ENCODE results near the gene HBP1.

DNA sequence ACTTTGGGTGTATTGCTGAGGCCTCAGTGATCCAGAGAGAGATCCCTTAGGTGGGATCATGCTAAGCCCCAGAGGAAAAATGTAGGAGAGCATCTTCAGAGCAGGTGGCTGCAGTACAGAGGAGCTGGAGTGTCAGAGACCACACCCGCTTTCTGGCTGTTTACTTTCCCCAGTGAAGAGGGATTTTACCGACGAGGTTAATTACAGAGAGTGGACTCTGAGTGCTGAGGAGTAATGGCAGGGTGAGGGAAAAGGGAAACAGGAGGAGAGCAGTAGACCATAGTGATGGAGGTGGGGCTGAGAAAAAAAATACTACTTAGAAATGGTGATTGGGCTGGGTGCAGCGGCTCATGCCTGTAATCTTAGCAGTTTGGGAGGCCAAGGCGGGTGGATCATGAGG is 43.3 kb upstream of the HBP1 start:
- no peak for TF ChIP-seq POLR2AphosphoS5 (IDR thresholded peaks at IDR 0.05; ENCODE audit: low read depth)
- TF ChIP-seq, protein P1, sequence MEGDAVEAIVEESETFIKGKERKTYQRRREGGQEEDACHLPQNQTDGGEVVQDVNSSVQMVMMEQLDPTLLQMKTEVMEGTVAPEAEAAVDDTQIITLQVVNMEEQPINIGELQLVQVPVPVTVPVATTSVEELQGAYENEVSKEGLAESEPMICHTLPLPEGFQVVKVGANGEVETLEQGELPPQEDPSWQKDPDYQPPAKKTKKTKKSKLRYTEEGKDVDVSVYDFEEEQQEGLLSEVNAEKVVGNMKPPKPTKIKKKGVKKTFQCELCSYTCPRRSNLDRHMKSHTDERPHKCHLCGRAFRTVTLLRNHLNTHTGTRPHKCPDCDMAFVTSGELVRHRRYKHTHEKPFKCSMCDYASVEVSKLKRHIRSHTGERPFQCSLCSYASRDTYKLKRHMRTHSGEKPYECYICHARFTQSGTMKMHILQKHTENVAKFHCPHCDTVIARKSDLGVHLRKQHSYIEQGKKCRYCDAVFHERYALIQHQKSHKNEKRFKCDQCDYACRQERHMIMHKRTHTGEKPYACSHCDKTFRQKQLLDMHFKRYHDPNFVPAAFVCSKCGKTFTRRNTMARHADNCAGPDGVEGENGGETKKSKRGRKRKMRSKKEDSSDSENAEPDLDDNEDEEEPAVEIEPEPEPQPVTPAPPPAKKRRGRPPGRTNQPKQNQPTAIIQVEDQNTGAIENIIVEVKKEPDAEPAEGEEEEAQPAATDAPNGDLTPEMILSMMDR (IDR thresholded peaks at IDR 0.05; ENCODE audit: insufficient read depth, low read length) = no peak
- TF ChIP-seq GABPA (IDR thresholded peaks at IDR 0.05; ENCODE audit: low read depth) = no peak
- TF ChIP-seq, protein P2, sequence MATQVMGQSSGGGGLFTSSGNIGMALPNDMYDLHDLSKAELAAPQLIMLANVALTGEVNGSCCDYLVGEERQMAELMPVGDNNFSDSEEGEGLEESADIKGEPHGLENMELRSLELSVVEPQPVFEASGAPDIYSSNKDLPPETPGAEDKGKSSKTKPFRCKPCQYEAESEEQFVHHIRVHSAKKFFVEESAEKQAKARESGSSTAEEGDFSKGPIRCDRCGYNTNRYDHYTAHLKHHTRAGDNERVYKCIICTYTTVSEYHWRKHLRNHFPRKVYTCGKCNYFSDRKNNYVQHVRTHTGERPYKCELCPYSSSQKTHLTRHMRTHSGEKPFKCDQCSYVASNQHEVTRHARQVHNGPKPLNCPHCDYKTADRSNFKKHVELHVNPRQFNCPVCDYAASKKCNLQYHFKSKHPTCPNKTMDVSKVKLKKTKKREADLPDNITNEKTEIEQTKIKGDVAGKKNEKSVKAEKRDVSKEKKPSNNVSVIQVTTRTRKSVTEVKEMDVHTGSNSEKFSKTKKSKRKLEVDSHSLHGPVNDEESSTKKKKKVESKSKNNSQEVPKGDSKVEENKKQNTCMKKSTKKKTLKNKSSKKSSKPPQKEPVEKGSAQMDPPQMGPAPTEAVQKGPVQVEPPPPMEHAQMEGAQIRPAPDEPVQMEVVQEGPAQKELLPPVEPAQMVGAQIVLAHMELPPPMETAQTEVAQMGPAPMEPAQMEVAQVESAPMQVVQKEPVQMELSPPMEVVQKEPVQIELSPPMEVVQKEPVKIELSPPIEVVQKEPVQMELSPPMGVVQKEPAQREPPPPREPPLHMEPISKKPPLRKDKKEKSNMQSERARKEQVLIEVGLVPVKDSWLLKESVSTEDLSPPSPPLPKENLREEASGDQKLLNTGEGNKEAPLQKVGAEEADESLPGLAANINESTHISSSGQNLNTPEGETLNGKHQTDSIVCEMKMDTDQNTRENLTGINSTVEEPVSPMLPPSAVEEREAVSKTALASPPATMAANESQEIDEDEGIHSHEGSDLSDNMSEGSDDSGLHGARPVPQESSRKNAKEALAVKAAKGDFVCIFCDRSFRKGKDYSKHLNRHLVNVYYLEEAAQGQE (IDR thresholded peaks at IDR 0.05; ENCODE audit: insufficient replicate concordance, low read depth) = no peak
- no peak for TF ChIP-seq SPI1 (IDR thresholded peaks at IDR 0.05; ENCODE audit: borderline replicate concordance, low read depth)

Data from HL-60 (cell line).